ENCODE results near the gene ATRAID. TPM values are rescaled to one million over a fixed set of nuclear protein-coding genes. Genes with fewer than 3 reads are reported as not detected.

Gene ATRAID
- total RNA-seq, 1 donor from 2014 or later = 172 TPM

Other genes with a start within 250 kb of the ATRAID start
- 3.7 TPM for gene MAPRE3, start 241.4 kb upstream of the ATRAID start, total RNA-seq
- gene TMEM214, start 179.1 kb upstream of the ATRAID start, total RNA-seq = 23.5 TPM
- gene AGBL5, start 160.4 kb upstream of the ATRAID start, total RNA-seq = 6.8 TPM
- gene OST4, start 140.4 kb upstream of the ATRAID start, total RNA-seq = 352 TPM
- gene EMILIN1, start 133.4 kb upstream of the ATRAID start, total RNA-seq = 61.6 TPM
- gene KHK, start 125.3 kb upstream of the ATRAID start, total RNA-seq = 2.1 TPM
- gene CGREF1, start 92.9 kb upstream of the ATRAID start, total RNA-seq = 2.1 TPM
- gene ABHD1, start 88.2 kb upstream of the ATRAID start, total RNA-seq = not detected
- gene PREB, start 77.4 kb upstream of the ATRAID start, total RNA-seq = 14.1 TPM
- not detected for gene PRR30, start 72.6 kb upstream of the ATRAID start, total RNA-seq
- gene TCF23, start 63.0 kb upstream of the ATRAID start, total RNA-seq = 0.52 TPM
- gene SLC5A6, start 227 bp downstream of the ATRAID start, total RNA-seq = 7.8 TPM
- gene CAD, start 5.3 kb downstream of the ATRAID start, total RNA-seq = 28.2 TPM
- gene SLC30A3, start 51.0 kb downstream of the ATRAID start, total RNA-seq = 0.52 TPM
- gene DNAJC5G, start 63.4 kb downstream of the ATRAID start, total RNA-seq = under 0.01 TPM
- gene TRIM54, start 70.4 kb downstream of the ATRAID start, total RNA-seq = 60.0 TPM
- 1.0 TPM for gene UCN, start 96.4 kb downstream of the ATRAID start, total RNA-seq
- gene MPV17, start 111.1 kb downstream of the ATRAID start, total RNA-seq = 23.0 TPM
- 24.0 TPM for gene GTF3C2, start 144.7 kb downstream of the ATRAID start, total RNA-seq
- gene EIF2B4, start 158.3 kb downstream of the ATRAID start, total RNA-seq = 18.3 TPM
- 81.9 TPM for gene SNX17, start 158.6 kb downstream of the ATRAID start, total RNA-seq
- gene ZNF513, start 168.7 kb downstream of the ATRAID start, total RNA-seq = 7.3 TPM
- 42.8 TPM for gene PPM1G, start 197.6 kb downstream of the ATRAID start, total RNA-seq
- gene NRBP1, start 216.6 kb downstream of the ATRAID start, total RNA-seq = 81.4 TPM
- gene KRTCAP3, start 230.3 kb downstream of the ATRAID start, total RNA-seq = not detected

All from skeletal muscle tissue (tissue), 1 donor.